ENCODE results near the gene OR51M1.

The OR51M1 gene

GRCh38 chr11:5390210-5390609, 6.6 kb downstream of the OR51M1 start:
- no peak for DNase-seq

GRCh38 chr11:5394091-5394490, 10.5 kb downstream of the OR51M1 start:
- DNase-seq = no peak

- DNase-seq = no peak
Observed at GRCh38 chr11:5398936-5399335, 15.3 kb downstream of the OR51M1 start.

GRCh38 chr11:5405173-5405572, 21.6 kb downstream of the OR51M1 start:
- DNase-seq = no peak

- DNase-seq = no peak
Observed at GRCh38 chr11:5420993-5421392, 37.4 kb downstream of the OR51M1 start.

- DNase-seq = no peak
Observed at GRCh38 chr11:5421811-5422210, 38.2 kb downstream of the OR51M1 start, which contains the start of gene OR51Q1. OR51Q1 (plus strand) TSS chr11:5422111; CDS start chr11:5422201, 90 bp downstream.

- no peak for DNase-seq
Observed at GRCh38 chr11:5423131-5423530, 39.5 kb downstream of the OR51M1 start.

GRCh38 chr11:5441414-5441813, 57.8 kb downstream of the OR51M1 start, which contains the start of gene OR51I1:
OR51I1 (minus strand) TSS chr11:5441514; CDS start chr11:5441514, 0 bp downstream.
- no peak for DNase-seq

Data from HCEC 1CT (cell line).